B cell (primary cell): ENCODE data around the gene ZCCHC24. TPM values are rescaled to one million over a fixed set of nuclear protein-coding genes. Genes with fewer than 3 reads are reported as not detected.

Experiments
- ATAC-seq: fragments of 200-7000 bp; cut with Tn5 transposase; one replicate; pipeline ENCODE4 v1.10.0; 2021; ENCODE audit warnings: low read depth, mild to moderate bottlenecking, moderate number of reproducible peaks, moderate library complexity
- CTCF ChIA-PET: fragments of 350-600 bp; sonication (Branson Sonifier 250); formaldehyde crosslinking; loops from one replicate; lab custom pipeline; 2021; ENCODE audit warnings: antibody characterized with exemption, inconsistent platforms; lab: Charles Lee
- POLR2A ChIA-PET: fragments of 350-600 bp; sonication (Branson Sonifier 250); formaldehyde crosslinking; loops from one replicate; lab custom pipeline; 2021; ENCODE audit warnings: antibody characterized with exemption; lab: Charles Lee
- DNase-seq: peaks from one replicate; pipeline ENCODE4 v3.0.0; 2013
- H2AFZ ChIP-seq: 2 replicates; pipeline ENCODE4 v1.6.1; 2012; ENCODE audit warnings: mild to moderate bottlenecking, low read depth, low read length; ENCODE audit not compliant: insufficient read depth, poor library complexity, severe bottlenecking
- H3K27ac ChIP-seq, 2 donors: 1 replicate in 1 of 2; 2 replicates in 1 of 2; pipeline ENCODE4 v1.5.1; 2012 to 2013; ENCODE audit warnings: low read length in 2 of 2, mild to moderate bottlenecking in 2 of 2, moderate library complexity in 1 of 2
- H3K27me3 ChIP-seq, 4 experiments: fragments of 200-600 bp in 1 of 4; sonication (generic) in 1 of 4; replicated peaks in 1 of 4; 1 replicate in 2 of 4; 2 replicates in 2 of 4; pipeline versions ENCODE4 v1.6.1 to v1.7.0; 2013 to 2016; ENCODE audit warnings: low read length in 3 of 4, mild to moderate bottlenecking in 2 of 4, mixed read lengths in 1 of 4, moderate library complexity in 1 of 4; ENCODE audit not compliant: insufficient read depth in 4 of 4, control insufficient read depth in 3 of 4; ENCODE audit errors: control extremely low read depth in 1 of 4
- H3K36me3 ChIP-seq, 2 experiments: replicated peaks in 1 of 2; 1 replicate in 1 of 2; 2 replicates in 1 of 2; pipeline versions ENCODE4 v1.6.1 to v1.7.1; 2013; ENCODE audit warnings: low read length in 1 of 2; ENCODE audit not compliant: insufficient read depth in 2 of 2, control insufficient read depth in 1 of 2; ENCODE audit errors: control extremely low read depth in 1 of 2, extremely low read depth in 1 of 2
- H3K4me1 ChIP-seq, 2 donors: fragments of 200-600 bp in 1 of 2; sonication (generic) in 1 of 2; 1 replicate in 1 of 2; 2 replicates in 1 of 2; pipeline versions ENCODE4 v1.5.1 to v1.6.1; 2013 to 2017; ENCODE audit warnings: low read length in 2 of 2; ENCODE audit not compliant: control insufficient read depth in 2 of 2, insufficient read depth in 2 of 2
- H3K4me2 ChIP-seq: replicated peaks from 2 replicates; pipeline ENCODE3; 2012; ENCODE audit warnings: mild to moderate bottlenecking, low read depth, low read length; ENCODE audit not compliant: poor library complexity, severe bottlenecking
- H3K4me3 ChIP-seq, 5 experiments: fragments of 200-600 bp in 1 of 5; sonication (generic) in 1 of 5; 1 replicate in 3 of 5; 2 replicates in 2 of 5; pipeline versions ENCODE4 v1.5.1 to v1.7.0; 2011 to 2016; ENCODE audit warnings: low read length in 4 of 5, mild to moderate bottlenecking in 4 of 5, low read depth in 2 of 5, control low read depth in 1 of 5, moderate library complexity in 1 of 5; ENCODE audit not compliant: insufficient read depth in 1 of 5; ENCODE audit errors: control extremely low read depth in 1 of 5, extremely low read depth in 1 of 5
- H3K79me2 ChIP-seq: fragments of 200-600 bp; sonication (generic); one replicate; pipeline ENCODE4 v1.6.0; 2016; ENCODE audit warnings: low read length; ENCODE audit not compliant: control insufficient read depth, insufficient read depth
- H3K9ac ChIP-seq: fragments of 200-600 bp; sonication (generic); 2 replicates; pipeline ENCODE4 v1.6.1; 2017; ENCODE audit warnings: mild to moderate bottlenecking, low read length, moderate library complexity
- H3K9me3 ChIP-seq, 3 donors: one replicate each; pipeline versions ENCODE4 v1.6.1 to v1.7.1; 2013; ENCODE audit warnings: low read length in 2 of 3; ENCODE audit not compliant: control insufficient read depth in 2 of 3, insufficient read depth in 1 of 3; ENCODE audit errors: control extremely low read depth in 1 of 3
- H4K20me1 ChIP-seq: 2 replicates; pipeline ENCODE4 v1.6.0; 2012; ENCODE audit warnings: mild to moderate bottlenecking, low read length; ENCODE audit not compliant: insufficient read depth, control insufficient read depth, poor library complexity, severe bottlenecking
- H3K27ac Mint-ChIP-seq: one replicate; pipeline ENCODE4 v1.8.0; 2021; ENCODE audit warnings: mixed read lengths
- H3K27me3 Mint-ChIP-seq: one replicate; pipeline ENCODE4 v1.8.0; 2021; ENCODE audit warnings: mixed read lengths
- H3K4me1 Mint-ChIP-seq: one replicate; pipeline ENCODE4 v1.8.0; 2021; ENCODE audit warnings: mixed read lengths
- H3K4me3 Mint-ChIP-seq: one replicate; pipeline ENCODE4 v1.8.0; 2021; ENCODE audit warnings: mixed read lengths
- H3K9me3 Mint-ChIP-seq: one replicate; pipeline ENCODE4 v1.8.0; 2022; ENCODE audit warnings: mixed read lengths; ENCODE audit not compliant: insufficient read depth
- CTCF ChIP-seq: fragments of 200-600 bp; IDR thresholded peaks from one replicate; pipeline ENCODE4 v1.8.0; 2022; ENCODE audit warnings: antibody characterized with exemption, mild to moderate bottlenecking
- EZH2 ChIP-seq: IDR thresholded peaks from 2 replicates; pipeline ENCODE4 v1.6.1; 2012; ENCODE audit warnings: borderline replicate concordance, low read depth, mild to moderate bottlenecking, moderate library complexity, low read length; ENCODE audit not compliant: insufficient read depth, poor library complexity, severe bottlenecking
- WGBS: methylation state at CpG from one replicate; pipeline ENCODE4 v1.1.5; 2013; ENCODE audit warnings: missing lambda C conversion rate; ENCODE audit not compliant: insufficient coverage; 5-methylcytosine and 5-hydroxymethylcytosine counted together
- intact Hi-C: fragments of 100-400 bp; cut with micrococcal nuclease; formaldehyde crosslinking; loops from one replicate; pipeline ENCODE4 v1.10.0; 2022
- polyA plus RNA-seq: library from polyadenylated mRNA; depleted of rRNA; stranded (reverse); fragments of >200 nt; gene quantifications from 2 replicates; pipeline ENCODE4 v1.2.3, GENCODE V29; 2012
- total RNA-seq, 2 donors: library from RNA; stranded (reverse); fragments of 120-200 nt in 1 of 2; gene quantifications; 1 replicate in 1 of 2; 2 replicates in 1 of 2; pipeline versions ENCODE4 v1.2.3 to v1.2.4, GENCODE V29; 2013 to 2022

The ZCCHC24 gene
- total and polyA plus RNA-seq, 2 donors (not counting 1 experiment from before 2014, with no cell fraction given): 0.34 to 2.3 TPM

GRCh38 chr10:79351332-79351731, 94.1 kb downstream of the ZCCHC24 start:
- ATAC-seq (no peak), DNase-seq (no peak)
- WGBS: 94% methylated on average over 13 of the region's 13 CpGs
- Mint-ChIP-seq H3K4me3 (no peak overlapping the region), H3K27me3 (no peaks in the 10 kb centered on the region), H3K27ac (no peak overlapping the region), H3K4me1 (peaks cover 55% of the 10 kb centered on the region), H3K9me3 (no peaks in the 10 kb centered on the region)
- POLR2A ChIA-PET: interaction anchor here (0.6 to 0.9 kb wide), 5 partner anchors 23 to 107 kb away, joined by 3 to 9 read pairs (median 3); no protein-coding TSS in a partner anchor
- Histone ChIP-seq H4K20me1 (peaks cover 23% of the 10 kb centered on the region), H3K79me2 (peaks cover 26% of the 10 kb centered on the region), H2AFZ (no peak overlapping the region), H3K9me3 (no peaks in the 10 kb centered on the region), H3K27ac (no peak overlapping the region), H3K27me3 (no peaks in the 10 kb centered on the region), H3K4me3 (no peak overlapping the region), H3K4me1 (peaks cover 34 to 51% of the 10 kb centered on the region in 2 donors), H3K9ac (no peak overlapping the region), H3K36me3 (peaks cover 0 to 67% of the 10 kb centered on the region in 2 experiments), H3K4me2 (no peak overlapping the region)
- TF ChIP-seq CTCF: no peak
- TF ChIP-seq EZH2: no peak
- intact Hi-C loops: no loop called here
- CTCF ChIA-PET: no interaction called here

- 97% methylated on average over 21 of the region's 21 CpGs for WGBS
- ChIA-PET POLR2A (interaction anchor here (0.6 to 0.9 kb wide), 5 partner anchors 24 to 106 kb away, joined by 3 to 9 read pairs (median 3); no protein-coding TSS in a partner anchor), CTCF (no interaction called here)
- Mint-ChIP-seq H3K27ac (peak overlapping the region; percentile 50), H3K4me3 (no peak overlapping the region), H3K9me3 (no peaks in the 10 kb centered on the region), H3K4me1 (peaks cover 50% of the 10 kb centered on the region), H3K27me3 (no peaks in the 10 kb centered on the region)
- ATAC-seq: no peak
- H3K79me2 ChIP-seq: peaks cover 26% of the 10 kb centered on the region
- DNase-seq: no peak
- no peak overlapping the region for H2AFZ ChIP-seq
- no peak overlapping the region for H3K4me2 ChIP-seq
- H3K9ac ChIP-seq: no peak overlapping the region
- intact Hi-C loops: no loop called here
- peaks cover 0 to 65% of the 10 kb centered on the region in 2 experiments for H3K36me3 ChIP-seq
- H3K27me3 ChIP-seq: no peaks in the 10 kb centered on the region
- H3K4me3 ChIP-seq: no peak overlapping the region
- no peaks in the 10 kb centered on the region for H3K9me3 ChIP-seq
- H3K4me1 ChIP-seq: peaks cover 29 to 44% of the 10 kb centered on the region in 2 donors
- H3K27ac ChIP-seq: no peak overlapping the region
- TF ChIP-seq CTCF (no peak), EZH2 (no peak)
- peaks cover 23% of the 10 kb centered on the region for H4K20me1 ChIP-seq
Measured at GRCh38 chr10:79350407-79351154, 94.8 kb downstream of the ZCCHC24 start.
